ENCODE results near the gene STPG1.

STPG1 gene

DNA sequence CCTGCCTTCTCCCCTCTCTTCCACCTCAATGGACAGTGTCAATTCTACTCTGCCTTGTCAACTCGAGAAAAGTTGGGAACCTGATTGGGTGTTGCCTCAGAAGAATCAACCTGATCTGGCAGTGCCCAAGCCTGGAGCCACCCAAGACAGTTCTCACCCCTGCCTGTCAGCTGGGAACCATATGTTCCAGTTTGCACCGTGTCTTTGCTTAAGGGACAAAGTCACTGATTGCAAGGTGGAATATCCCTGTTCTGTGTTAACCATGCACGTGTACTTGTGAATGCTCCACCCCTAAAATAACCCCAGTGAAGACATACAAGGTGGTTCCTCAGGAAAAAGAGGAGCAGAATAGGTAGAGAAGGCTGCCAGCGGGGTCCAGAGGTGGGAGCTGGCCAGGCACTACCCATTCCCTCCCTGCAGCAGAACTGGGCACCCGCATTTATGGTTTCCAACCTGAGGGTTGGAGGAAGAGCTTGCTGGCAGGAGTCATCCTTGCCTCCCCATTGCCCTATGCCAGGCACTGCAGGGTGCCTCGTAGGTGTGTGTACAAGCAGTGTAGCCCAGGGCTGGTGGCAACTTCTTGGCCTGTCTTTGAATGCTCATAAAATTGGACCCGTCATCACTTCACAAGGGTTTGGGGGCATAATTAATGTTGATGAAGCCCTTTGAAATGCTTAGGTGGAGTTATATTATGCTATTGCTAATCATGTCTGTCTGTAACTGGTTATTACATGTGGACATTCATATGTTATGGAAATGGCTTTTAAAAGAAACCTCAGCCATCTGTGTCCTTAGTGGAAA is 13.4 kb upstream of the STPG1 start:
- DNase-seq: no peak

DNA sequence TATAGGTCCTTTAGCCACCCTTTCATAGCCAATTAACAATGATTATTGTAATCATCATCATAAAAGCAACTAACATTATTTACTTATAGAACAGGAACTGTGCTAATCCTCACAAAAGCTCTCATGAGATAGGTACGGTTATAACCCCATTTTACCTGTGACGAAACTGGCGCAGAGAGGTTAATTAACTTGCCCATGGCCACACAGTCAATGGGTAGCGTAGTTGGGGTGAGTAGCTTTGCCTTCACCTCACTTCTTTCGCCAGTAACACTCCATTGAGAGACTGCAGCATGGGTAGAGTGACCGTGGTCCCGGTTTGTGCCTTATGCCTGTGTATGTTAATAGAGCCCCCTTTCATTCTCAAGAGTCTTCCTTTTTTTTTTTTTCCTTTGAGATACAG is 12.3 kb upstream of the STPG1 start:
- DNase-seq: no peak

GRCh38 chr1:24425441-24425840 is 11.9 kb upstream of the STPG1 start:
- DNase-seq: no peak

DNA sequence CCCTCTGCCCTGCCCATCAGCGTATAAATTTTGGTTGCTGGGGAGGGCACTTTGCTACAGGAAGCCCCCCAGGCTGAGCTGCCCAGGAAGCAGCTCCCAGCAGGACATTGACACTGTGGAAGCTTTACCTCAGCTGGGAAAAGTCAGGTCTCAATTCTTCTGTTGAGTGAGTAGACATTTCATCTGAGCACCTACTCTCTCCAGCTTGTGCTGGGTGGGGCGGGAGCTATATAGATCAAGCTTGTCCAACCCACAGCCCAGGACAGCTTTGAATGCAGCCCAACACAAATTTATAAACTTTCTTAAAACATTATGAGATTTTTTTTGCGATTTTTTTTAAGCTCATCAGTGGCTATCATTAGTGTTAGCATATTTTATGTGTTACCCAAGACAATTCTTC is 11.4 kb upstream of the STPG1 start:
- no peak for DNase-seq

DNA sequence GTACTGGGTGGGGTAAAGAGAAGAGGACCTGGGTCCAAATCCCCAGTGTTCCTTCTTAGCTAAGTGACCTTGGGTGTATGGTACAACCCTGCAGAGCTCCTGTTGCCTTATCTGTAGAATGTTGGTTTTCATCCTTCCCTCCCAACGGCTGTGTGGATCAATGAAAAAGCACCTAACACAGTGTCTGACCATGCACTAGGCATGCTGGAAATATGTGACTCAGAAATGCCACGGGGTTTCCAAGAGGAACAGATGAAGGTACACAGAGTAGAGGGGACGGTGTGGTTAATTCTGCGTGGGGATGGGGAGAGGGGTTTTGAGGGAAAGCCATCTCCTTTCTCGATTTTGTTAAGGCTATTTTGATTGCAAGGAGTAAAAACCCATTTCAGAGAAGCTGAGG is 10.6 kb upstream of the STPG1 start:
- no peak for DNase-seq

DNA sequence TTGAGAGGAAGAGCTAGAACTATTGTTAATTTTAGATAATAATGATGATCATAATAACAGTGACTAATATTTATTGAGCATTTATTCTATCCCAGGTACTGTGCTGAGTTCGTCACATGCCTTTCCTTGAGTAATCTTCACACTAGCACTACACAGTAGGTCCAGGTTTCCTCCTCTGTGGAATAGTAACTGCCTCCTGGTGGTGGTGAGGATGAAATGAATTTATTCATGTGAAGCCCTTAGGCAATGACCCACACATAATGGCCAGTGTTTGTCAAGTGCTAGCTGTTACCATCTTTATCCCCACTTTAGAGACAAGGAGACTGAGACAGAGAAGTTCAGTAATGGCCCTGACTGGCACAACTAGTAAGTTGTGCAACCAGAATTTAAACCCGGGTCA is 7.9 kb upstream of the STPG1 start:
- DNase-seq: no peak

DNA sequence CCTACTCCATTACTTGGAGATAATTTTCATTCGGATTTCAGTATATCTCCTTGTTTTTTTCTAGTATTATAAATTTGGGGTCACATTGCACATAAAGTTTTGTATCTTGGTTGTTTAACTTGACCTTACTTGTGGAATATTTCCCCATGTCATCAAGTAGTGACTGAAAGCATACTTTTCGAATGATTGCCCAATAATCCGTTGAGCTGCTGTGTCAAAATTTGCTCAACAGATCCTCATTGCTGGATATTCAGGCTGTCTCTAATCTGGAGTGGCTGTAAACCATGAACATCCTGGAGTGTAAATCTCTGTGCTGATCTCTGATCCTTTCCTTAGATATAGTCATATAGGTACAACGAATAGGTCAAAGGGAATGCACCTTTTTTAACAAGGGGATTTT is 7.0 kb upstream of the STPG1 start:
- no peak for DNase-seq

GRCh38 chr1:24418898-24419628 is 5.5 kb upstream of the STPG1 start:
- DNase-seq: no peak

DNA sequence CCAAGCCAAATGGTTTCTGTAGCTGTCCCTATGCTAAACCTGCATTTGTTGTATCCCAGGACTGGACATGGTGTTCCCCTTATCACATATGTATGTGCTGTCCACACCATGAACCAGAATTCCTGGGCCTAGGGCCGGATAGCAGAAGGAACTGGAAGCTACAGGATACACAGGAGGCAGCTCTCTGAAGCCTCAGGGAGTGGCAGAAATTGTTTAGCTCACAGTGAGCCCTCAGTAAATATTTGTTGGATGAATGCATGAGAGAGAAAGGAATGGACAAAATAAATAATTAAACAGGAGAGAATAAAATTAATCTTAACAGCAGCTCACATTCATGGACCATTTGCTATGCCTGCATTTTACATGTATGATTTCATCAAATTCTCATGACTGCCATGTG is 4.1 kb upstream of the STPG1 start:
- peak; percentile 36 for DNase-seq

GRCh38 chr1:24416666-24417391 is 3.2 kb upstream of the STPG1 start:
- DNase-seq: peak; percentile 92

- peak; percentile 65 for DNase-seq
These were observed 2.5 kb upstream of the STPG1 start for GRCh38 chr1:24415910-24416665.

GRCh38 chr1:24415334-24415909 is 1.8 kb upstream of the STPG1 start, which contains the start of gene NIPAL3:
Gene NIPAL3, plus strand, starts transcription at chr1:24415802. Its CDS starts 3,746 bp downstream, at chr1:24419548.
- peak; percentile 99 for DNase-seq

DNA sequence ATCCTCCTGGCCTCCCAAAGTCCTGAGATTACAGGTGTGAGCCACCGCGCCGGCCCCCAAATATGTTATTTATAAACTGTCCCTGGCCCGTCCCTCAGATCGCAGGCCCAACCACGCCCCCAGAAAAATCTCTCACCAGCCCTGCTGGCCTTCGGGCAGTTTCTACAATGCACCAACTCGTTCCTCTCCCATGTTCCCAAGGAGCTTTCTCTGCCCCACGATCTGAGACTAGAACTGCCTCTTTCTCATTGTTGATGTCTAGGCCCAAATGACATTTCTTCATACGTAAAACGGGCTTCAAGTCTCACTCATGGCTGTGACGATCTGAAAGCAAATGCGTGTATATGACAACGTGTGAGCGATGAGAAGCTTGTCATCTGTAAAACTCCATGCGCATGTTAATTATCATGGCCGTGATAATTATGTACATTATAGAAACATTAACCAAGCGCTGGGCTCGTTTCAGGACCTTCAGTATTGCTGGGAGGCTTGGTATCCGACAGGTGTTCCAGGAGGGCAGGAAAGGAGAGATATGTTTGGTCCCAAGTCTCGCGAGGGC is 1.3 kb upstream of the STPG1 start:
- DNase-seq: no peak

GRCh38 chr1:24412408-24412807 is 1.2 kb downstream of the STPG1 start:
- DNase-seq: no peak

- no peak for DNase-seq
These were observed 1.6 kb downstream of the STPG1 start for GRCh38 chr1:24411963-24412362.

DNA sequence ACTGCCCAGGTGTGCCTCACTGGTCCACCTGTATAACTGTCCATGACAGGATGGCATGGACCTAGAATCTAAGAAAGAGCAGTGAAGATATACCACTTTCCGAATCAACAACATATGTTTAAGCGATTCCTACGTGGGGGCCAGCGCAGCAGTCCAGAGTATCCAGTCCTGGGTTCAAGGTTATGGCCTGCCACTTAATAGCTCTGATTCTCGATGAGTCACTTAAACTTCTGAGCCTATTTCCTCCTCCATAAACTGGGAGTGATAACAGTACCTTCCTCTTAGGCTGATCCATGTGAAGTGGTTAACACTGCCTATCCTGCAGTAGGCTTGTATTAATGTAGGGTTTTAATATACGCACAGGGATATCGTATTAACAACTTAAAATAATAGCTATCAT is 2.8 kb downstream of the STPG1 start:
- DNase-seq: no peak

- peak; percentile 23 for DNase-seq
These were observed 4.0 kb downstream of the STPG1 start for GRCh38 chr1:24409535-24409934.

GRCh38 chr1:24406788-24407187 is 6.8 kb downstream of the STPG1 start:
- no peak for DNase-seq

DNA sequence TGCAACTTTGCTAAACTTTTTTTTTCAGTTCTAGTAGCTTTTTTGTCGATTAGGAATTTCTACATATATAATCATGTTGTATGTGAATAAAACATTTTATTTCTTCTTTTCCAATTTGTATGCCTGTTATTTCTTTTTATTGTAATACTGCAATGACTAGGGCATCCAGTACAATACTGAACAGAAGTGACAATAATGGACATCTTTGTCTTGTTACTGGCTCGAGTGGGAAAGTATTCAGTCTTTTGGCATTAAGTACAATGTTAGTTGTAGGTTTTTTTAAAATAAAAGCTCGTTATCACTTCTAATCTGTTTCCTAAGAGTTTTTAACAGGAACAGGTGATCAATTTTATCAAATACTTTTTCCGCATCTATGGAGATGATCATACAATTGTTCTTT is 9.8 kb downstream of the STPG1 start:
- DNase-seq: no peak

DNA sequence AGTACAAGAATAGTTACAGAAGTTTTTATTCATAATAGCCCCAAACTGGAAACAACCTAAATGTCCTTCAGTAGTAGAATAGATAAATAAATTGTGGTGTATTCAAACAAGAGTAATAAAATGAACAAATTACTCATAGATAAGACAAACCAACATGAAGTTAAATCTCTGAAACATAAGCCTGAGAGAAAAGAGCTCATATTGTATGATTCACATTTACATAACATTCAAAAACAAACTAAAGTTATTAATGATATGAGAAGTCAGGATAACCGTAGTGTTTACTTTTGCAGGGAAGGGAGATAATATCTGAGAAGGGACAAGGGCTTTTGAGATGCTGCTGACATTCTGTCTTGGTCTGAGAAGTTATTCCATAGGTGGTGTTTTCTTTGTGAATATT is 13.5 kb downstream of the STPG1 start:
- DNase-seq: no peak

DNA sequence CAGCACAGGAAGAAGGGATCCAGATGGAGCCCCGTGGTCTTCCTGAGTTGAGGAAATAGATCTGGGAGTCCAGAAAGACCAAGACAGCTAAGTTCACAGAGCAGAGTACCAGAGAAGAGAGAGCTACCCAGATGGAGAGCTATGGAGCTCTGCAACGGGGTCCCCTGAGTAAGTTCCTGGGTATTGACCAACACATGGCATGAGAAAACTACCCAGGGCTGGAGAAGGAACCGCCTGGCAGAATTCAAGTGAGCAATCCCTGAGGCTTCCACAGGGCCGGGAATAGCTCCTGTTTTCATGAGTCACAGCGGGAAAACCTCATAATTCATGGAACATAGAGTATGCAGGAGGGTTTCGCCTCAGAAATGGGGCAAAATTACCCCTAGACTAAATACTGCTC is 19.7 kb downstream of the STPG1 start:
- DNase-seq: peak; percentile 51

DNA sequence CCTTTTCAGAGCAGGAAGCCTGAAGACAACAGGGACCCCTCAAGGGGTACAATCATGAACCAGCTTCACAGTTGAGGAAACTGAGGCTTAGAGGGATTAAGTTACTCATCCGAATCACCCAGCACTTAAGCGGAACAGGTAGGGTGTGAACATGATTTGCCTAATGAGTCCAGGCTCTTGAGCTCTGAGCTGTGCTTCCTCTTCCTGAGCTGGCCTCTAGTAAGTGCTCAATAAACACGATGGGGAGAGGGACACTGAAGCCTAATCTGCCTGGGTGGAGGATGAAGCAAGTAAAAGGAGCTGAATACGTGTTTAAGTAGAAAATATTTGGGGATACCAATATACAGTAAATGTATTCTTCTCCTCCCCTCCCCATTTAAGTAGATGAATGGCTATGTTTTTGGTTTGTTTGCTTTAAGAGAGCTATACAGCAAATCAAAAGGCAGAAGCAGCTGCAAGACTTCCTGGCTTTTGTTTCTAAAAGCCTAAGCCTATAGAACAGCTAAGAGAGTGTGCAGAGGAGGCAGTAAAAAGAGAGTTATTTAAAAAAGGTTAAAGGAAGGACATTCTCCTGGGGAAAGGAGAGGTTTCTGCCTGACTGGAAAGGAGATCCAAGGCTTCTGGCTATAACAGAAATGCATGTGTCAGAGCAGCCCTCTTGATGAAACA is 20.5 kb downstream of the STPG1 start:
- DNase-seq: no peak
